ENCODE data around the gene PRPF6. TPM values are rescaled to one million over a fixed set of nuclear protein-coding genes. Genes with fewer than 3 reads are reported as not detected.

The PRPF6 gene
- polyA plus RNA-seq, 1 donor from 2014 or later: 91.9 TPM

DNA sequence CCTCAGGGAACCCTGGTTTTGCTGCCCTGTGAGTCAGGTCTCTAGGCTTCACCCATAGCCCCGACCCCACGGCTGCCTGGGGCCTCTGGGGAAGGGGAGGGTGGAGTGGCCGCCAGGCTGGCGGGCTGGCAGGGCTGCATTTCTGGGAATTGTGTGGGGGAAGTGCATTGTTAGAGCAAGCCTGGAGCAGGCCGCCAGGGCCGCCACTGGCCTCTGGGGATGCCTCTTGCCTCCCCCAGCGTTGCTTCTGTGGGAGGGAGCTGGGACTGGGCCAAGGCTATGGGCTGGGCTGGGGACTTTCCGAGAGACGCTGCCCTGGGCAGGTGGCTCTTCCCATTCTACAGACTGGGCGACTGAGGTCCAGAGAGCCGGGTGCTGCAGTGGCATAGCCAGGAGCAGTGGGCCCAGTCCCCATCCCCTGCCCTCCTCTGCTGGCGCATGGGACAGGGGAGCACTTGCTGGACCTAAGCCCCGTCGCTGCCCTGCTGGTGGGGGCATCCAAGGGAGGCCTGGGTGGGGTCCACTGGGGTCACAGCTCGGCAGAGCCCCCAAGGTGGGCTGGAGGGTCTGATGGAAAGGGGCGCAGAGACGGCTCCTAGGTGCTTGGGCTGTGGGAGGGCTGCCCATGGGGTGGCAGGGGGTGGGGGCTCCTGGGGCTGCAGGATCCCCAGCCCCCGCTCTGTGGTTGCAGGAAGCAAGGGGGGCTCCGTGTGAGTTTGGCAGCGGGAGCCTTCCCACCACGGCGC is 75.1 kb downstream of the PRPF6 start:
- TF ChIP-seq, protein P1, sequence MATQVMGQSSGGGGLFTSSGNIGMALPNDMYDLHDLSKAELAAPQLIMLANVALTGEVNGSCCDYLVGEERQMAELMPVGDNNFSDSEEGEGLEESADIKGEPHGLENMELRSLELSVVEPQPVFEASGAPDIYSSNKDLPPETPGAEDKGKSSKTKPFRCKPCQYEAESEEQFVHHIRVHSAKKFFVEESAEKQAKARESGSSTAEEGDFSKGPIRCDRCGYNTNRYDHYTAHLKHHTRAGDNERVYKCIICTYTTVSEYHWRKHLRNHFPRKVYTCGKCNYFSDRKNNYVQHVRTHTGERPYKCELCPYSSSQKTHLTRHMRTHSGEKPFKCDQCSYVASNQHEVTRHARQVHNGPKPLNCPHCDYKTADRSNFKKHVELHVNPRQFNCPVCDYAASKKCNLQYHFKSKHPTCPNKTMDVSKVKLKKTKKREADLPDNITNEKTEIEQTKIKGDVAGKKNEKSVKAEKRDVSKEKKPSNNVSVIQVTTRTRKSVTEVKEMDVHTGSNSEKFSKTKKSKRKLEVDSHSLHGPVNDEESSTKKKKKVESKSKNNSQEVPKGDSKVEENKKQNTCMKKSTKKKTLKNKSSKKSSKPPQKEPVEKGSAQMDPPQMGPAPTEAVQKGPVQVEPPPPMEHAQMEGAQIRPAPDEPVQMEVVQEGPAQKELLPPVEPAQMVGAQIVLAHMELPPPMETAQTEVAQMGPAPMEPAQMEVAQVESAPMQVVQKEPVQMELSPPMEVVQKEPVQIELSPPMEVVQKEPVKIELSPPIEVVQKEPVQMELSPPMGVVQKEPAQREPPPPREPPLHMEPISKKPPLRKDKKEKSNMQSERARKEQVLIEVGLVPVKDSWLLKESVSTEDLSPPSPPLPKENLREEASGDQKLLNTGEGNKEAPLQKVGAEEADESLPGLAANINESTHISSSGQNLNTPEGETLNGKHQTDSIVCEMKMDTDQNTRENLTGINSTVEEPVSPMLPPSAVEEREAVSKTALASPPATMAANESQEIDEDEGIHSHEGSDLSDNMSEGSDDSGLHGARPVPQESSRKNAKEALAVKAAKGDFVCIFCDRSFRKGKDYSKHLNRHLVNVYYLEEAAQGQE (IDR thresholded peaks at IDR 0.05; ENCODE audit: borderline replicate concordance): no peak
- TF ChIP-seq EZH2 (IDR thresholded peaks at IDR 0.05; ENCODE audit: borderline replicate concordance, insufficient read depth, low read length, poor library complexity, severe bottlenecking) (no peak), POLR2AphosphoS5 (IDR thresholded peaks at IDR 0.05) (no peak), SMC3 (conservative IDR thresholded peaks at IDR 0.05; ENCODE audit: poor library complexity) (no peak), MXI1 (conservative IDR thresholded peaks at IDR 0.05; ENCODE audit: poor library complexity, severe bottlenecking) (no peak), RAD21 (conservative IDR thresholded peaks at IDR 0.05) (no peak), EP300 (conservative IDR thresholded peaks at IDR 0.05; ENCODE audit: poor library complexity, severe bottlenecking) (no peak), TAF1 (IDR thresholded peaks at IDR 0.05; ENCODE audit: low read depth) (no peak)
- TF ChIP-seq, protein P2, sequence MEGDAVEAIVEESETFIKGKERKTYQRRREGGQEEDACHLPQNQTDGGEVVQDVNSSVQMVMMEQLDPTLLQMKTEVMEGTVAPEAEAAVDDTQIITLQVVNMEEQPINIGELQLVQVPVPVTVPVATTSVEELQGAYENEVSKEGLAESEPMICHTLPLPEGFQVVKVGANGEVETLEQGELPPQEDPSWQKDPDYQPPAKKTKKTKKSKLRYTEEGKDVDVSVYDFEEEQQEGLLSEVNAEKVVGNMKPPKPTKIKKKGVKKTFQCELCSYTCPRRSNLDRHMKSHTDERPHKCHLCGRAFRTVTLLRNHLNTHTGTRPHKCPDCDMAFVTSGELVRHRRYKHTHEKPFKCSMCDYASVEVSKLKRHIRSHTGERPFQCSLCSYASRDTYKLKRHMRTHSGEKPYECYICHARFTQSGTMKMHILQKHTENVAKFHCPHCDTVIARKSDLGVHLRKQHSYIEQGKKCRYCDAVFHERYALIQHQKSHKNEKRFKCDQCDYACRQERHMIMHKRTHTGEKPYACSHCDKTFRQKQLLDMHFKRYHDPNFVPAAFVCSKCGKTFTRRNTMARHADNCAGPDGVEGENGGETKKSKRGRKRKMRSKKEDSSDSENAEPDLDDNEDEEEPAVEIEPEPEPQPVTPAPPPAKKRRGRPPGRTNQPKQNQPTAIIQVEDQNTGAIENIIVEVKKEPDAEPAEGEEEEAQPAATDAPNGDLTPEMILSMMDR (IDR thresholded peaks at IDR 0.05; ENCODE audit: poor library complexity, severe bottlenecking): no peak
- no peak overlapping the region for H2AFZ ChIP-seq (ENCODE audit: low read depth, low read length)
- no peaks in the 10 kb centered on the region for H3K9me3 ChIP-seq (ENCODE audit: low read length)
- H3K9ac ChIP-seq (ENCODE audit: low read length): no peak overlapping the region
- no peaks in the 10 kb centered on the region for H3F3A ChIP-seq (ENCODE audit: insufficient read depth, low read length, poor library complexity, severe bottlenecking)
- no peaks in the 10 kb centered on the region for H3K79me2 ChIP-seq (replicated peaks; ENCODE audit: insufficient read depth, low read length)
- no peaks in the 10 kb centered on the region for H3K9me2 ChIP-seq (ENCODE audit: insufficient read depth, low read length)
- no peaks in the 10 kb centered on the region for H4K20me1 ChIP-seq (ENCODE audit: insufficient read depth)
- H3K4me3 ChIP-seq (ENCODE audit: low read length): no peak overlapping the region
- no peaks in the 10 kb centered on the region for H3K36me3 ChIP-seq (ENCODE audit: insufficient read depth, low read length)
- H3K27ac ChIP-seq (ENCODE audit: low read length): no peak overlapping the region
- no peak overlapping the region for H3K4me2 ChIP-seq (ENCODE audit: low read length)
- peaks cover 13% of the 10 kb centered on the region for H3K27me3 ChIP-seq (ENCODE audit: insufficient read depth, low read depth, low read length)

DNA sequence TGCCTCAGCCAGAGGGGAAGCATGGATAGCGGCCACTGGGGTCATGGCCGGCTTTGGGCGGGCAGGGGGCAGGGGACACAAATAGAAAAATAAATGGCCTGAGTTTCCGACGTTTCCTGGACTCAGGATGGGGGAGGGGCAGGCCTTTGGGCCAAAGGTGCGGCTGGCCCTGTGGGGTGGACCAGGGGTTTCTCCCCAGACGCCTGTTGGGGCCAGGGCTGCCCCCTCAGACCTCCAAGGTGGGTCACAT is 75.6 kb downstream of the PRPF6 start:
- no peak overlapping the region for H3K27ac ChIP-seq (ENCODE audit: low read length)
- no peaks in the 10 kb centered on the region for H4K20me1 ChIP-seq (ENCODE audit: insufficient read depth)
- TF ChIP-seq EZH2 (IDR thresholded peaks at IDR 0.05; ENCODE audit: borderline replicate concordance, insufficient read depth, low read length, poor library complexity, severe bottlenecking) (no peak), TAF1 (IDR thresholded peaks at IDR 0.05; ENCODE audit: low read depth) (no peak), MXI1 (conservative IDR thresholded peaks at IDR 0.05; ENCODE audit: poor library complexity, severe bottlenecking) (no peak), RAD21 (conservative IDR thresholded peaks at IDR 0.05) (no peak), POLR2AphosphoS5 (IDR thresholded peaks at IDR 0.05) (no peak), SMC3 (conservative IDR thresholded peaks at IDR 0.05; ENCODE audit: poor library complexity) (no peak), EP300 (conservative IDR thresholded peaks at IDR 0.05; ENCODE audit: poor library complexity, severe bottlenecking) (no peak)
- TF ChIP-seq, protein P1 (IDR thresholded peaks at IDR 0.05; ENCODE audit: borderline replicate concordance): no peak
- TF ChIP-seq, protein P2 (IDR thresholded peaks at IDR 0.05; ENCODE audit: poor library complexity, severe bottlenecking): no peak
- H3K36me3 ChIP-seq (ENCODE audit: insufficient read depth, low read length): no peaks in the 10 kb centered on the region
- H3K9me2 ChIP-seq (ENCODE audit: insufficient read depth, low read length): no peaks in the 10 kb centered on the region
- no peak overlapping the region for H3K9ac ChIP-seq (ENCODE audit: low read length)
- H3K79me2 ChIP-seq (replicated peaks; ENCODE audit: insufficient read depth, low read length): no peaks in the 10 kb centered on the region
- H3K4me3 ChIP-seq (ENCODE audit: low read length): no peak overlapping the region
- H3K4me2 ChIP-seq (ENCODE audit: low read length): no peak overlapping the region
- no peak overlapping the region for H2AFZ ChIP-seq (ENCODE audit: low read depth, low read length)
- peaks cover 8% of the 10 kb centered on the region for H3K27me3 ChIP-seq (ENCODE audit: insufficient read depth, low read depth, low read length)
- no peaks in the 10 kb centered on the region for H3F3A ChIP-seq (ENCODE audit: insufficient read depth, low read length, poor library complexity, severe bottlenecking)
- no peaks in the 10 kb centered on the region for H3K9me3 ChIP-seq (ENCODE audit: low read length)
